Heart right ventricle (tissue), 16 donors: ENCODE measurements around the gene SLC18A2. TPM values are rescaled to one million over a fixed set of nuclear protein-coding genes. Genes with fewer than 3 reads are reported as not detected.
A peak's percentile ranks its signal among the peaks of the same experiment; 100 is the strongest.

Experiments
- ATAC-seq, 8 donors: fragments of 200-7000 bp; cut with Tn5 transposase; one replicate each; pipeline ENCODE4 v1.9.1; 2020; ENCODE audit warnings: mild to moderate bottlenecking in 8 of 8, moderate library complexity in 8 of 8, moderate number of reproducible peaks in 1 of 8
- DNase-seq, 2 donors: peaks; one replicate each; pipeline ENCODE4 v3.0.0-alpha.2; 2020
- H3K27ac ChIP-seq, 10 donors: fragments of 200-600 bp; sonication (generic) in 2 of 10; one replicate each; pipeline versions ENCODE4 v1.5.0 to v1.8.0; 2020 to 2022; ENCODE audit warnings: mild to moderate bottlenecking in 3 of 10
- H3K27me3 ChIP-seq, 7 donors: fragments of 200-600 bp; one replicate each; pipeline ENCODE4 v1.8.0; 2021 to 2022; ENCODE audit warnings: mild to moderate bottlenecking in 2 of 7
- H3K36me3 ChIP-seq, 9 donors: fragments of 200-600 bp; sonication (generic) in 1 of 9; one replicate each; pipeline versions ENCODE4 v1.5.0 to v1.8.0; 2020 to 2022; ENCODE audit warnings: mild to moderate bottlenecking in 2 of 9
- H3K4me1 ChIP-seq, 9 donors: fragments of 200-600 bp; sonication (generic) in 1 of 9; one replicate each; pipeline versions ENCODE4 v1.5.0 to v1.8.0; 2020 to 2022; ENCODE audit warnings: mild to moderate bottlenecking in 4 of 9
- H3K4me3 ChIP-seq, 10 donors: fragments of 200-600 bp; sonication (generic) in 2 of 10; one replicate each; pipeline versions ENCODE4 v1.5.0 to v1.8.0; 2020 to 2022; ENCODE audit warnings: mild to moderate bottlenecking in 7 of 10, moderate library complexity in 2 of 10
- H3K9me3 ChIP-seq, 11 donors: fragments of 200-600 bp in 10 of 11; sonication (generic) in 2 of 11; one replicate each; pipeline versions ENCODE4 v1.5.0 to v1.8.0; 2013 to 2022; ENCODE audit warnings: mild to moderate bottlenecking in 2 of 11, control low read depth in 1 of 11, moderate library complexity in 1 of 11
- WGBS, 2 donors: extraction: QIAGEN DNeasy Blood & Tissue Kit; methylation state at CpG; one replicate each; pipeline ENCODE4 v1.1.7; 2013; ENCODE audit warnings: inconsistent platforms in 1 of 2; 5-methylcytosine and 5-hydroxymethylcytosine counted together
- intact Hi-C, 10 donors: fragments of 100-400 bp; cut with DNase I; formaldehyde crosslinking; loops; one replicate each; pipeline versions ENCODE4 v1.11.1 to v1.14.2; 2022
- long read RNA-seq, 3 donors: library from polyadenylated mRNA; unstranded; transcript quantifications; one replicate each; pipeline ENCODE4 v2.0.0, GENCODE V29; 2020 to 2021
- polyA plus RNA-seq, 2 donors: library from polyadenylated mRNA; stranded (reverse); fragments of 200-250 nt; gene quantifications; one replicate each; pipeline ENCODE4 v1.2.3, GENCODE V29; 2013
- total RNA-seq, 10 donors: library from RNA; stranded (reverse); fragmentation: NEBNext Ultra II Directional in 3 of 10; extraction: Animal tissue kit (Norgen Biotek cat#: 25700) in 3 of 10; gene quantifications; one replicate each; pipeline versions ENCODE4 v1.2.1 to v1.2.4, GENCODE V29; 2021 to 2023
- TF ChIP-seq, protein P1 (sequence below), 9 donors: fragments of 200-600 bp; sonication (generic) in 2 of 9; IDR thresholded peaks; one replicate each; pipeline versions ENCODE4 v1.5.0 to v1.8.0; 2021 to 2022; ENCODE audit warnings: antibody characterized with exemption in 9 of 9, mild to moderate bottlenecking in 5 of 9, moderate library complexity in 1 of 9
- donor health status: Arrhythmogenic right ventricular cardiomyopathy.
- donor health status: ischemic (EF 13 %, LVEDD 7.1; RV severe dilation, severe dysfunction).
- donor health status: healthy with polysubstance abuse.
- donor health status: DM: no; HTN: yes; CAD: no.
- donor health status: DM: no; HTN: no; CAD: no.
- donor health status: ischemic (EF 25% LVEDD 6.9; RV normal size, moderate dysfunction).
- donor health status: ischemic (EF 25% LVEDD 5.7; RV mildly dilated, moderate dysfunction).
- donor health status: healthy.
- donor health status: DM: yes; HTN: yes; CAD: no.
- donor health status: Ischemic cardiomyopathy.
- donor health status: ischemic (EF 35%, LVEDD 5.7; RV mildly dilated, moderate dysfunction).
- donor health status: nonischemic (EF 11% LVEDD 7.7; RV severe dilation, severe dysfunction).
- donor health status: DM: yes; HTN: yes; CAD: no.
- donor health status: PGD.
- donor health status: ischemic (EF 29% LVEDD 5.4; RV normal size, mild dysfunction).
- donor health status: nonischemic (EF 23%, LVEDD 6.1; RV moderate dilation, normal function).

Gene SLC18A2
- total RNA-seq = under 1 TPM in 9 of 10 donors, not detected in 1; 0.12 to 0.47 (median 0.20) TPM
- polyA plus RNA-seq = under 1 TPM; 0.07 to 0.12 TPM
- long read RNA-seq, donor 1, partial matches to known transcripts = 0 of 3 reads
- long read RNA-seq, donor 1, other reads (novel, unspliced or antisense) = 3 of 3 reads
- long read RNA-seq, donor 2, partial matches to known transcripts = 0 of 4 reads
- long read RNA-seq, donor 2, other reads (novel, unspliced or antisense) = 2 of 4 reads
- long read RNA-seq, donor 3, partial matches to known transcripts = 1 of 99 reads
- long read RNA-seq, donor 3, other reads (novel, unspliced or antisense) = 98 of 99 reads

- peak in 2 of 8 donors; percentile 16 to 29 for ATAC-seq
- TF ChIP-seq, protein P1, sequence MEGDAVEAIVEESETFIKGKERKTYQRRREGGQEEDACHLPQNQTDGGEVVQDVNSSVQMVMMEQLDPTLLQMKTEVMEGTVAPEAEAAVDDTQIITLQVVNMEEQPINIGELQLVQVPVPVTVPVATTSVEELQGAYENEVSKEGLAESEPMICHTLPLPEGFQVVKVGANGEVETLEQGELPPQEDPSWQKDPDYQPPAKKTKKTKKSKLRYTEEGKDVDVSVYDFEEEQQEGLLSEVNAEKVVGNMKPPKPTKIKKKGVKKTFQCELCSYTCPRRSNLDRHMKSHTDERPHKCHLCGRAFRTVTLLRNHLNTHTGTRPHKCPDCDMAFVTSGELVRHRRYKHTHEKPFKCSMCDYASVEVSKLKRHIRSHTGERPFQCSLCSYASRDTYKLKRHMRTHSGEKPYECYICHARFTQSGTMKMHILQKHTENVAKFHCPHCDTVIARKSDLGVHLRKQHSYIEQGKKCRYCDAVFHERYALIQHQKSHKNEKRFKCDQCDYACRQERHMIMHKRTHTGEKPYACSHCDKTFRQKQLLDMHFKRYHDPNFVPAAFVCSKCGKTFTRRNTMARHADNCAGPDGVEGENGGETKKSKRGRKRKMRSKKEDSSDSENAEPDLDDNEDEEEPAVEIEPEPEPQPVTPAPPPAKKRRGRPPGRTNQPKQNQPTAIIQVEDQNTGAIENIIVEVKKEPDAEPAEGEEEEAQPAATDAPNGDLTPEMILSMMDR (IDR thresholded peaks at IDR 0.05) = no peak
- H3K36me3 ChIP-seq = no peaks in the 10 kb centered on the region
- peaks cover 0 to 10% (median 3%) of the 10 kb centered on the region in 9 donors for H3K4me1 ChIP-seq
- intact Hi-C loops = no loop called here
- DNase-seq = no peak
- peaks cover 9 to 97% (median 71%) of the 10 kb centered on the region in 7 donors for H3K27me3 ChIP-seq
- 1 to 2% methylated on average over 75 to 93 of the region's 93 CpGs for WGBS, 2 donors
- peak within 1 kb of the TSS in 4 of 10 donors; percentile 14 to 37 (median 22) for H3K4me3 ChIP-seq
- no peak within 1 kb of the TSS for H3K27ac ChIP-seq
- H3K9me3 ChIP-seq = peaks cover 0 to 4% (median 0%) of the 10 kb centered on the region in 11 donors
Measured at GRCh38 chr10:117240621-117241529, at the start of gene SLC18A2. Gene SLC18A2 (plus strand): TSS chr10:117241114. CDS start chr10:117241694, 580 bp downstream.

- DNase-seq (no peak), ATAC-seq (no peak)
- Histone ChIP-seq H3K4me1 (no peaks in the 10 kb centered on the region), H3K36me3 (no peaks in the 10 kb centered on the region), H3K4me3 (no peak within 1 kb of the TSS), H3K27ac (no peak within 1 kb of the TSS), H3K27me3 (peaks cover 0 to 47% (median 29%) of the 10 kb centered on the region in 7 donors), H3K9me3 (no peaks in the 10 kb centered on the region)
- intact Hi-C loops = no loop called here
- 80 to 87% methylated on average over 12 of the region's 12 CpGs for WGBS, 2 donors
- TF ChIP-seq, protein P1 (IDR thresholded peaks at IDR 0.05) = no peak
Measured at GRCh38 chr10:117197189-117197588, 43.7 kb upstream of the SLC18A2 start, which contains the start of gene KCNK18. Gene KCNK18 (plus strand): TSS chr10:117197489. CDS start chr10:117197489, 0 bp downstream.

- 23 to 24% methylated on average over 4 of the region's 4 CpGs for WGBS, 2 donors
- no peaks in the 10 kb centered on the region for H3K36me3 ChIP-seq
Measured at GRCh38 chr10:117198088-117198487, 42.8 kb upstream of the SLC18A2 start.

GRCh38 chr10:117201826-117202225, 39.1 kb upstream of the SLC18A2 start:
- Histone ChIP-seq H3K4me1 (no peaks in the 10 kb centered on the region), H3K36me3 (no peaks in the 10 kb centered on the region), H3K9me3 (peaks cover 0 to 7% (median 0%) of the 10 kb centered on the region in 11 donors), H3K27ac (no peak overlapping the region), H3K4me3 (no peak overlapping the region), H3K27me3 (peaks cover 0 to 52% (median 25%) of the 10 kb centered on the region in 7 donors)
- TF ChIP-seq, protein P1 (IDR thresholded peaks at IDR 0.05) = no peak
- 64 to 77% methylated on average over 4 of the region's 4 CpGs for WGBS, 2 donors
- intact Hi-C loops = no loop called here
- ATAC-seq (no peak), DNase-seq (no peak)

More at GRCh38 chr10:117198088-117198487, 42.8 kb upstream of the SLC18A2 start:
- Histone ChIP-seq H3K4me3 (no peak overlapping the region), H3K27ac (no peak overlapping the region), H3K4me1 (no peaks in the 10 kb centered on the region), H3K9me3 (no peaks in the 10 kb centered on the region), H3K27me3 (peaks cover 0 to 48% (median 30%) of the 10 kb centered on the region in 7 donors)
- TF ChIP-seq, protein P1 (IDR thresholded peaks at IDR 0.05) = no peak
- intact Hi-C loops = no loop called here
- ATAC-seq (no peak), DNase-seq (no peak)
